NB4 (cell line): ENCODE results near the gene RNF8.

Source experiments
- DNase-seq: peaks from one replicate; pipeline ENCODE4 v3.0.0; 2010; ENCODE audit warnings: low read depth
- H3K4me3 ChIP-seq: one replicate; pipeline ENCODE4 v1.5.1; 2011; ENCODE audit warnings: mild to moderate bottlenecking, low read depth, low read length, moderate library complexity
- MYC ChIP-seq: IDR thresholded peaks from 2 replicates; pipeline ENCODE4 v1.6.1; 2011; ENCODE audit warnings: low read depth, low read length
- POLR2A ChIP-seq: IDR thresholded peaks from 2 replicates; pipeline ENCODE4 v1.6.1; 2011; ENCODE audit warnings: mild to moderate bottlenecking; ENCODE audit not compliant: insufficient read length; ENCODE audit errors: extremely low read depth
- TF ChIP-seq, protein P1 (sequence below): IDR thresholded peaks from 2 replicates; pipeline ENCODE4 v1.6.1; 2011; ENCODE audit warnings: low read depth, low read length
- TF ChIP-seq, protein P2 (sequence below): IDR thresholded peaks from one replicate; pipeline ENCODE4 v1.5.1; 2012; ENCODE audit warnings: low read depth, low read length

Gene RNF8

DNA sequence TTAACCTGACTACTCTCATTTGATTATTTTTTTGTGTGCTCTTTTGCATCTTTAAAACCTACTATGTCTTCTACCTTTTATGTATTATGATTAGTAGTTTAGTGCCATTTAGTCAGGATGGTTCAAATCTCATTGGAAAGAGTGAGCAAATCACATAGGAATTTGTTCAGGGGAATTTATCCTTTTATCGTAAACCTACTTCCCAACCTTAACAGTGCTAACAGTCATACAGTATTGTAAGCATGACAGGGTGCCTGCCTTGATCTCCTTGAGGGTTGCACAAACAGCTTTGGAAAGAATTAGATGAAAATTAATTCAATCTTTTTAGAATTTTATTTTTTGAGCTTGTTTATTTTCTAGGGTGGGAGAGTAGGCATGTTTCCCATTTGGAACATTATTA is 18.3 kb downstream of the RNF8 start:
- TF ChIP-seq POLR2A, result no peak
- TF ChIP-seq, protein P1, sequence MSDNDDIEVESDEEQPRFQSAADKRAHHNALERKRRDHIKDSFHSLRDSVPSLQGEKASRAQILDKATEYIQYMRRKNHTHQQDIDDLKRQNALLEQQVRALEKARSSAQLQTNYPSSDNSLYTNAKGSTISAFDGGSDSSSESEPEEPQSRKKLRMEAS, result no peak
- no peak overlapping the region for H3K4me3 ChIP-seq
- no peak for DNase-seq

DNA sequence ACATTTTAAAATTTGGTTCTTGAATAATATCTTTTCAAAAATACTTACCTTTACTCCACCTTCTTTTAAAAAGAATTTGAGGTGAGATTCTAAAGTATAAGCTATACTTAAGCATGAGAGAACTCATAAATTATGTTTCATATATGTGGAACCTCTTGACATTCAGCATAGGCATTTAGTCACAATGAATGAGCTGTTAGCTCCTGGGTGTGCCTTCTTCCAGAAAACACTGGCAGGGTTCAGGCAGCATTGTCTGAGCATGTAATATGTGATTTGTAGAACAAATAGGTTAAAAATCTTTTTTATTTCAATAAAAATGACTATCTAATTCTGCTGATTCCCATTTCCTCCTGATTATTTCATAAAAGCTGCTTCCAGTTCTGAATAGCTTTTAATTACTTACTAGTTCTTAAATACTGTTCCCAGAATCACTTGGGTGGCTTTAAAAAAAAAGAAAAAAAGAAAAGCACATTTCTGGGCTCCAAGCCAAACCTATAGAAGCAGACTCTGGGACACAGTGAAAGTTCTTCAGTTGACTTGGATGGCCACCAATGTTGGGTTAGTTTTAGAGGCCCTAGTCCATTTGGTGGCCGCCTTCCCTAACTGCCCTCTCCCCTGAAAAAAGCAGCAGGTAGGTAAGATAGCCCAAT is 20.2 kb downstream of the RNF8 start:
- H3K4me3 ChIP-seq, result no peak overlapping the region
- TF ChIP-seq, protein P2, sequence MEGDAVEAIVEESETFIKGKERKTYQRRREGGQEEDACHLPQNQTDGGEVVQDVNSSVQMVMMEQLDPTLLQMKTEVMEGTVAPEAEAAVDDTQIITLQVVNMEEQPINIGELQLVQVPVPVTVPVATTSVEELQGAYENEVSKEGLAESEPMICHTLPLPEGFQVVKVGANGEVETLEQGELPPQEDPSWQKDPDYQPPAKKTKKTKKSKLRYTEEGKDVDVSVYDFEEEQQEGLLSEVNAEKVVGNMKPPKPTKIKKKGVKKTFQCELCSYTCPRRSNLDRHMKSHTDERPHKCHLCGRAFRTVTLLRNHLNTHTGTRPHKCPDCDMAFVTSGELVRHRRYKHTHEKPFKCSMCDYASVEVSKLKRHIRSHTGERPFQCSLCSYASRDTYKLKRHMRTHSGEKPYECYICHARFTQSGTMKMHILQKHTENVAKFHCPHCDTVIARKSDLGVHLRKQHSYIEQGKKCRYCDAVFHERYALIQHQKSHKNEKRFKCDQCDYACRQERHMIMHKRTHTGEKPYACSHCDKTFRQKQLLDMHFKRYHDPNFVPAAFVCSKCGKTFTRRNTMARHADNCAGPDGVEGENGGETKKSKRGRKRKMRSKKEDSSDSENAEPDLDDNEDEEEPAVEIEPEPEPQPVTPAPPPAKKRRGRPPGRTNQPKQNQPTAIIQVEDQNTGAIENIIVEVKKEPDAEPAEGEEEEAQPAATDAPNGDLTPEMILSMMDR, result no peak
- TF ChIP-seq, protein P1, result no peak
- TF ChIP-seq POLR2A, result no peak
- no peak for TF ChIP-seq MYC
- DNase-seq, result no peak

DNA sequence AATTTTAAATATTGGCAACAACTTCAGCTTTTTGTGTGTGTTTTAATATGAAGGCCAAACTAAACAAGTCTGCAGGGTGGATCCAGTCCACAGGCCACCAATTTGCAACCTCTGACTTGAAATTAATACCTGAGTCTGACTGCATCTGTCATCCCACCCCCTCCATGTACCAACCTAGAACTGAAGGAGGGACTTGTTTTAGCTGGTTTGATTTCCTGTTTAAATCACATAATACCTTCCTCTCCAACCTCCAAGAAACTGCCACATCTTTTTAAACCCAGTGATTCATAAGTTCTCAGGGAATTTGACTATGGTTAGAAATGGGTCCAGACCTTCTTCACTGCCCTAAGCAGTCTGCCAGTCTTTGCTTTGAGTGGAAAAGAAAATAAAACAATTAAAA is 21.6 kb downstream of the RNF8 start:
- no peak for DNase-seq
- no peak overlapping the region for H3K4me3 ChIP-seq

DNA sequence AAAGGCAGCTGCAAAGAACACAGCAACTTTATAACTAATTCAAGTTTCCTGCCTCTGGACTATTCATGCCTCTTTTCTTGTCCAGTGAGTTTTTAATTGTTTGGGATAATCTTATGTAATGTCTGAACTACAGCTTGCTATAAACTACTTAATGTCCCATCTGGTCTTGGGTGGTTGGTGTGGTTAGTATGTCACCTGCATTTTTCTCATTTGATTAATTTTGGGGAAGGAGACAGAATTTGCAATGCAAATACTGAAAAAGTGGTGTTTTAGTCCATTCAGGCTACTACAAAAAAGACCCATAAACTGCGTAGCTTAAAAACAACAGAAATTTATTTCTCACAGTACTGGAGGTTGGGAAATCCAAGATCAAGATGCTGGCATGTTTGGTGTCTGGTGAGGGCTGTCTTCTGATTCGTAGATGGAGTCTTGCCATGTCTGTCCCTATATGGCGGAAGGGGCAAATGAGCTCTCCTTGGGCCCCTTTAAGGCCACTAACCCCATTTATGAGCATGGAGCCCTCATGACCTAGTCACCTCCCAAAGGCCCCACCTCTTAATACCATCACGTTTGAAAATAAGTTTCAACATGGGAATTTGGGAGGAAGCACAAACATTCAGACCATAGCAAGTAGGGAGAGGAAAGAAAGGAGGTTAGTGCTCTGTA is 22.4 kb downstream of the RNF8 start:
- DNase-seq, result no peak
- no peak overlapping the region for H3K4me3 ChIP-seq
- TF ChIP-seq, protein P2, result no peak
- TF ChIP-seq, protein P1, result no peak
- TF ChIP-seq POLR2A, result no peak
- no peak for TF ChIP-seq MYC

More for the DNA sequence above, 21.6 kb downstream of the RNF8 start:
- TF ChIP-seq MYC (no peak), POLR2A (no peak)
- TF ChIP-seq, protein P1, result no peak
- TF ChIP-seq, protein P2, result no peak

DNA sequence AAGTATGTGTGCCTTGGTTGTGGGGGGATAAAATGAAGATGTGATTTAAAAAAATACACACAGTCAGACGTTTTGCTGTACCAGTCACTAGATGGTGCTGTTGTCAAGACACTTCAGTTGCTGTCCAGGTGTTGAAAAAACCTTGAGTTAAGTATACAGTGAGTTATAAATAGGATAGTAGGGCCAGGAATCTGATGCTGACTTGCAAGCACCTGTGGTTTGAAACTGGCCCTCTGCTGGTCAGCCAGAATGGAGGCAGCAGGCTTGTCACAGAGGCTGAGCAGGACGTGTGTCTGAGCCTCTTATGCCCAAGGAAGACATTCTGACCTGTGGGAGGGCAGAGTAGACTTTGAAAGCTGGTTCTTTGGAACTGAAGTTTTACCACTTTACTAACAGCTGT is 27.8 kb downstream of the RNF8 start:
- H3K4me3 ChIP-seq, result no peak overlapping the region
- DNase-seq, result peak; percentile 68
- TF ChIP-seq MYC, result no peak
- TF ChIP-seq, protein P2, result peak; percentile 64

DNA sequence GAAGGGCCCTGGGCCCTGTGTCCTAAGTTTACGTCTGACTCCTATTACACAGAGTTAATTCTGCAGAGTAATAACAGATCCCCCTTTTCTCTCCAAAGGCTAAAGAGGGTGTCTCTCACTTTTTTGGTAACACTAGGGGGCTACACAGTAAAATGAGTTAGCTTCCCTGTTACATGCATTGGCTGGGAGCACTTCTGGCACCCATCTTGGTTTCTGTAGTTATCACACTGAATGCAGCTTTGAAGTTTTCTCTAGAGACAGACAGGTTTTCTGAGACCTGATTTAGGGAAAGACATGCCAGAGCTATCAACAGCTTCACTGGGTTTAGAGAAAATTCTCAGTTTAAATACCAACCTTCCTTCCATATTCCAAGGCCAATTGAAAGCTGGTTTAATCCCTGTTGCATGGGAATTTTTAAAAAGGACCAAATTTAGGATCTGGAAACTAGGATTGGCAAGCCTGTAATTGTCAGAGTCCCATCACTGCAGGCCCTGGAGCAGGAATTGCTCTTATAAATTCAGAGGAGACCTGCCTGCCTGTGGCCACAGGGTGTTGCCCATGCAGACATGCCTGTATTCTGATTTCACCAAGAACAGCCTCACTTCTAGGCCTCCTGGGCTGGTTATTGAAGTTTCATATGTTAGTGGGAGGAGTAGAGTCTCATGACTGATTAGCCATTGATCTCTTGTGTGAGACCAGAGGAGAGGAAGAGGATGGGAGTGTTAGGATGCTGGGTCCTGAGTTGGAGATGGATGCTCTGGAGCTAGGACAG is 29.4 kb downstream of the RNF8 start:
- H3K4me3 ChIP-seq, result no peak overlapping the region
- TF ChIP-seq, protein P2, result no peak
- TF ChIP-seq POLR2A (no peak), MYC (no peak)
- TF ChIP-seq, protein P1, result no peak
- DNase-seq, result peak; percentile 13
